SJSA1 (cell line): ENCODE measurements around the gene TPPP2. TPM values are rescaled to one million over a fixed set of nuclear protein-coding genes. Genes with fewer than 3 reads are reported as not detected.
A peak's percentile ranks its signal among the peaks of the same experiment; 100 is the strongest.
"Not testable (repeated sequence)": the region's sequence is repeated elsewhere in the genome, so short reads cannot be mapped to it uniquely, and the experiment has no call there.

Experiments used
- DNase-seq, 2 experiments: peaks; one replicate each; pipeline ENCODE4 v3.0.0-alpha.2; 2015 to 2020; ENCODE audit warnings: low spot score in 2 of 2, low read depth in 1 of 2
- H3K27ac ChIP-seq: fragments of 250-450 bp; sonication (Bioruptor Pico); 2 replicates; pipeline ENCODE4 v1.5.1; 2020; ENCODE audit warnings: mild to moderate bottlenecking, moderate library complexity
- H3K27me3 ChIP-seq: fragments of 250-450 bp; sonication (Bioruptor Pico); replicated peaks from 2 replicates; pipeline ENCODE4 v1.5.1; 2020; ENCODE audit warnings: mild to moderate bottlenecking, moderate library complexity
- H3K36me3 ChIP-seq: fragments of 250-450 bp; sonication (Bioruptor Pico); 2 replicates; pipeline ENCODE4 v1.5.1; 2020; ENCODE audit warnings: mild to moderate bottlenecking
- H3K4me1 ChIP-seq: fragments of 250-450 bp; sonication (Bioruptor Pico); replicated peaks from 2 replicates; pipeline ENCODE4 v1.6.1; 2021; ENCODE audit warnings: mild to moderate bottlenecking
- H3K4me3 ChIP-seq: fragments of 250-450 bp; sonication (Bioruptor Pico); 2 replicates; pipeline ENCODE4 v1.5.1; 2020; ENCODE audit warnings: mild to moderate bottlenecking
- H3K9me3 ChIP-seq: fragments of 250-450 bp; sonication (Bioruptor Pico); replicated peaks from 2 replicates; pipeline ENCODE4 v1.5.1; 2020; ENCODE audit warnings: mild to moderate bottlenecking
- total RNA-seq: library from RNA; depleted of rRNA; stranded (reverse); fragments of >200 nt; shearing (Covaris generic); gene quantifications from 2 replicates; pipeline ENCODE4 v1.2.3, GENCODE V29; 2014; rRNA removed

Gene TPPP2
- not detected in 2 replicates for total RNA-seq

DNA sequence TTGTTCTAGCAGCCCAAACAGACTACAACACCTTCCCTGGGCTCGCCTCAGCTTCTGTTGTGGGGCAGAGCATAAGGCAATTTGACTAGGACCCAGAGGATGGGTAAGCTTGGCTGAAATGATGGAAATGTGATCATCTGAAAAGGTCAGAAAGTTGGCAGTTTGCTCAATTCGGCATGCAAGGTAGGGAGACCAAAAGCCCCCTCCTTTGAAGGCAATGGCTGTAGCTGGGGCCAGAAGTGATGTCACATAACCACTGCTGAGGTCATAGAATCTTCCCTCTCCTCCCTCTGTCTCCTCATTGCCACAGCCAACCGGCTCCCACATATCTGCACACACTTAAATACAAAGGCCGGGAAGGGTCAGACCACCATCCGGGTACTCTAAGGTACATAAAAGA lies at the start of gene TPPP2:
TPPP2 (plus strand) TSS at position 301 of the 400 bp plus-strand sequence. CDS start 365 bp downstream, outside the sequence.
- H3K4me3 ChIP-seq: no peak within 1 kb of the TSS
- no peaks in the 10 kb centered on the region for H3K36me3 ChIP-seq
- H3K27ac ChIP-seq: no peak within 1 kb of the TSS
- no peak for DNase-seq
- H3K4me1 ChIP-seq: no peaks in the 10 kb centered on the region
- H3K27me3 ChIP-seq: peaks cover 10% of the 10 kb centered on the region
- no peaks in the 10 kb centered on the region for H3K9me3 ChIP-seq

DNA sequence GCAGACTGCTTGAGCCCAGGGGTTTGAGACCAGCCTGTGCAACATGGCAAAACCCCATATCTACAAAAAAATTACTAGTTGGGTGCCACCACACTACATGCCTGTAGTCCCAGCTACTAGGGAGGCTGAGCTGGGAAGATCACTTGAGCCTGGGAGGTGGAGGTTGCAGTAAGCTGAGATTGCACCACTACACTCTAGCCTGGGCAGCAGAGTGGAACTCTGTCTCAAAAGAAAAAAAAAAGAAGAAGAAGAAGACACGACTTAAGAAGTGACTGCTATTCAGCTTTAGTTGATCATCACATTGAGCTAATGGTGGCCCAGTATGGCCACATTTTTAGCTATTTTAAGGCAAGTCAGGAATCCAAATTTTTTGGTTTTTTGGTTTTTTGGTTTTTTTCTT lies 49.1 kb upstream of the TPPP2 start:
- no peak overlapping the region for H3K4me3 ChIP-seq
- DNase-seq: no peak
- H3K4me1 ChIP-seq: no peaks in the 10 kb centered on the region
- no peaks in the 10 kb centered on the region for H3K9me3 ChIP-seq
- no peaks in the 10 kb centered on the region for H3K36me3 ChIP-seq
- H3K27me3 ChIP-seq: no peaks in the 10 kb centered on the region
- no peak overlapping the region for H3K27ac ChIP-seq

DNA sequence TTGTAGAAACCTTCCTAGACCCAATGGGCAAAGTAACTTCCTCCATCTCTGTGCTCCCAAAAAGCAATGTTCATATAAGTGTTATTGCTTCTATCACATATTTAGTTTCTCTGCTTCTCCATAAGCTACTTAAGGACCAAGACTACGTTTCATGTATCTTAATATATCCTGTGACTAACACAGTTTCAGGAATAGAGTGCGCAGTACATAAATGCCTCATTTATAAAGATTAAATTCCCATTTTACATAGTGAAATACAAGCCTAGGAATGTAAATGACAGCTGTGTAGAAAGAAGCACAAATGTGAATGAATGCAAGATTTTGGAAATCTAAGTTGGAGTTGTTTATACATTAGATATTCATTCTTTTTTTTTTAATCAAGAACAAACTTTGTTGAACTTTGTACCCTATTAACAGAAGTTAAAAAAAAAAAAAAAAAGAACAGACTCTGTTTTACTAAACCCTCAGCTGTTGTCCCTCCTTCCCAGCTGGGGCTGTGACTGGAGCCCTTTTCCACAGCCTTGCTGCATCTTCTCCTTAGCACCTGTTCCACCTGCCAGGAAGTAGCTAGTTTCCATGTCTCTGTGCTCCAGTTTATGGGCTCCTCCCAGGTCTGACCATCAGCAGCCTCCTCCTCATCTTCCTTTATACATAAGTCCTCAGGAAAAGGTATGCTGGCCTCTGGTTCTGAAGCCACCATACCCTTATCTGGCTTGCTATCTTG lies 47.2 kb upstream of the TPPP2 start:
- H3K36me3 ChIP-seq: no peaks in the 10 kb centered on the region
- H3K27me3 ChIP-seq: no peaks in the 10 kb centered on the region
- H3K27ac ChIP-seq: no peak overlapping the region
- H3K4me3 ChIP-seq: no peak overlapping the region
- no peak for DNase-seq
- no peaks in the 10 kb centered on the region for H3K9me3 ChIP-seq
- peaks cover 13% of the 10 kb centered on the region for H3K4me1 ChIP-seq

DNA sequence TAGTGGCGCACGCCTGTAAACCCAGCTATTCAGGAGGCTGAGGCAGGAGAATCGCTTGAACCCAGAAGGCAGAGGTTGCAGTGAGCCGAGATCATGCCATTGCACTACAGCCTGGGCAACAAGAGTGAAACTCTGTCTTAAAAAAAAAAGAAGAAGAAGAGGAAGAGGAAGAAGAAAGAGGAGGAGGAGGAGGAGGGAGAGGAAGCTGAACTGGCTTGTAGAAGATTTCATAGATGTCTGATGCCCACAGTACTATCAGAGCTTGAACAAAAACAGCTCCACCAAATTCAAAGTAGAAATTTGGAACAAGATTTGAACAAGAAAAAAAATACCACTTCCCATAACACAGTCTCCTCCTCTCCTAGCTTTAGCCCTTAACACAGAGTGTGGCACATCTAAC lies 44.4 kb upstream of the TPPP2 start:
- H3K27me3 ChIP-seq, H3K27ac ChIP-seq, DNase-seq, H3K4me3 ChIP-seq, H3K36me3 ChIP-seq, H3K9me3 ChIP-seq: not testable (repeated sequence)
- H3K4me1 ChIP-seq: peaks cover 22% of the 10 kb centered on the region

DNA sequence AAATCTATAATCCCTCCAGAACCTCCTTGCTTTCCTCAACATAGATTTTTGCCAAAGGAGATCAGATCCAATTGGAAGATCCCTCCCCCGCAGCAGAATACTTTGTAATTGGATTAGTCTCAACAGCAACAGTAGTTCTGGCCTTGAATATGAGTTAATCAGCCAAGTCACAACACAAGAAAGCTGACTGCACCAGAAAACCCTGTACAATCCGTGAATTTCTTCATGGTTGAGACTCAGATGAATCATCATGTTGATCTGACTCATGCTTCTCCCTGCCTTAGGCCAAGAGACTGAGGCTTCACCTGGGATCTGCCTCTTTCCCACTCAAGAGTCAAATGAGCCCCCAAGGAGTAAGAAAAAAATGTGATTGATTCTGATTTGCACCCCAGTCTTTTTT lies 43.2 kb upstream of the TPPP2 start:
- Histone ChIP-seq H3K27ac (peak overlapping the region; percentile 26; the same call in 1 of the 2 replicates), H3K27me3 (no peaks in the 10 kb centered on the region), H3K4me3 (no peak overlapping the region), H3K9me3 (no peaks in the 10 kb centered on the region), H3K4me1 (peaks cover 28% of the 10 kb centered on the region), H3K36me3 (peaks cover 8% of the 10 kb centered on the region)
- peak; percentile 45 to 62 for DNase-seq

DNA sequence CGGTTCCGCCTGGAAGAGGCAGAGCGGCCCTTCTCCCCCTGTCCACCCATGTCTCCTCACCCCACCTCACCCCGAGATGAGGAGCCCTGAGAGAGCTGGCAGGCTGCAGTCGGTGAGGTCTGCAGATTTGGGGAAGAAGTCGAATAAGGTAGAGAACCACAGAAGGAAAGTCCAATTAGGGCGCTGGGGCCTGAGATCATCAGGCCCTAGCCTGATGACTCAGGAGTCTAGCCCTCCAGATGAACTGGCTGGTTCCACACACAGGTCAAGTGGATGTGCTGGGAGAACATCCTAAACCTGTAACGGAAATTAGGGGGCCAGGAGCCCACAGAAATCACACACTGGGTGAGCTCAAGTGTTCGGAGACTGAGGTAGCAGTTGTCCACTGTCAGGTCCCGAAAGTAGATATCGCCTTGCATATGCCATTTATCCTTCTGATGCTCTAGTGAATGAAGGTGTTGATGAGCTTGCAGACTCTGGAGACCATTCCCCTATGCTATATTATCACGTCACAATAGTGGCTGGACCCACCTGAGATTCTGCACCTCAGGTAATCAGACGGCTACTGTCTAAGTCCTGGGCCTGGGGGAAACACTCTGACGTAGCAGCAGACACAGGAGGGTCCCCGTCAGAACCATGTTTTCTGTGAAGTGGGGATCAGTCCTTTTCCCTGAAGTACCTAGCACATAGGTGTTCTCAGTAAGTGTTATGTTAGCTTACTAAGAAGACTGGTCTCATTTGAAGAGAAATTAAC lies 41.1 kb upstream of the TPPP2 start:
- H3K36me3 ChIP-seq: peaks cover 27% of the 10 kb centered on the region
- H3K27ac ChIP-seq: peak overlapping the region; percentile 86
- peak overlapping the region; percentile 68 for H3K4me3 ChIP-seq
- peaks cover 28% of the 10 kb centered on the region for H3K4me1 ChIP-seq
- no peaks in the 10 kb centered on the region for H3K9me3 ChIP-seq
- no peaks in the 10 kb centered on the region for H3K27me3 ChIP-seq
- DNase-seq: no peak

DNA sequence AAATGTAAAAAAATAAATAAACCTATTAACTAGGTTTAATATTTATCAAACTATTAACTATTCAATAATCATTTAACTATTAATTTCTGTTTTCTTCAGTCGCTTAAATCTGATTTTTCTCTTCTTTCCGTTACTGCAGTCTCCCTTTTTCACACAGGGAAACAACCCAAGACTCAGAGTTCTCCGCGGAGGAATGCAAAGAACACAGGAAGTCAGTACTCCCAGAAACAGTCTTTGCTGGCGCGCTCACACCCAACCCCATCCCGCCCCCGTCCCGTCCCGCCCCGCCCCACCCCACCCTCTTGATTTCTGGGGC lies 40.6 kb upstream of the TPPP2 start:
- no peaks in the 10 kb centered on the region for H3K27me3 ChIP-seq
- H3K4me1 ChIP-seq: peaks cover 28% of the 10 kb centered on the region
- H3K9me3 ChIP-seq: no peaks in the 10 kb centered on the region
- no peak for DNase-seq
- peak overlapping the region; percentile 68 for H3K4me3 ChIP-seq
- peak overlapping the region; percentile 86 for H3K27ac ChIP-seq
- H3K36me3 ChIP-seq: peaks cover 31% of the 10 kb centered on the region

DNA sequence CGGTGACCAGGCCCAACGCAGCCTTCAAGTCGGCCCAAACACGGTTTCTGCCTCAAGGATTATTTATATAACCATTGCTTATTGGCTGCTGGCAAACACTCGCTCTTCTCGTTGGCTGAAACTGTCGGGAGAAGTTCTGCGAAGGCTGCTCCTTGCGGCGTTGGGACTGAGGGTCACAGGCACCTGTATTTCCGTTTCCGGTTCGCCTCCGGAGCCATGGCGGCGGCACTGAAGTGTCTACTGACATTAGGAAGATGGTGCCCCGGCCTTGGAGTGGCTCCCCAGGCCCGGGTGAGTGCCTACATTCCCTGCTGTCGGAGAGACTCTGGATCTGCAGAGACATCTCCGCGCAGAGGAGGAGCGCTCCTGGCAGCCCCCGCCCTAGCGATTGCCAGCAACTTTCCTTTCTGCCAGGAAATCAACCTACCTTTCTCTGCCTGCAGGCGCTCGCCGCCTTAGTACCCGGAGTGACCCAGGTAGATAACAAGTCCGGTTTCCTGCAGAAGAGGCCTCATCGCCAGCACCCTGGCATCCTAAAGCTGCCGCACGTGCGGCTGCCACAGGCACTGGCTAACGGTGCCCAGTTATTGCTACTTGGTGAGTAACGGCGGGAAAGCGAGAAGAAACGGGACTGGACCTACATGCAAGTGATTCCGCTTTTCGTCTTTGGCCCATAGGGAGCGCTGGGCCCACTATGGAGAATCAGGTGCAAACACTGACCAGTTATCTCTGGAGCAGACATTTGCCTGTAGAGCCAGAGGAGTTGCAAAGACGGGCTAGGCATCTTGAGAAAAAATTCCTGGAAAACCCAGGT lies 40.0 kb upstream of the TPPP2 start, which contains the start of gene METTL17:
METTL17 (plus strand) TSS at position 194 of the 814 bp plus-strand sequence; CDS start at position 217, 23 bp downstream.
- Histone ChIP-seq H3K27me3 (no peaks in the 10 kb centered on the region), H3K27ac (peak within 1 kb of the TSS; percentile 86), H3K9me3 (no peaks in the 10 kb centered on the region), H3K4me3 (peak within 1 kb of the TSS; percentile 68), H3K4me1 (peaks cover 28% of the 10 kb centered on the region), H3K36me3 (peaks cover 36% of the 10 kb centered on the region)
- DNase-seq: peak; percentile 91 to 94

DNA sequence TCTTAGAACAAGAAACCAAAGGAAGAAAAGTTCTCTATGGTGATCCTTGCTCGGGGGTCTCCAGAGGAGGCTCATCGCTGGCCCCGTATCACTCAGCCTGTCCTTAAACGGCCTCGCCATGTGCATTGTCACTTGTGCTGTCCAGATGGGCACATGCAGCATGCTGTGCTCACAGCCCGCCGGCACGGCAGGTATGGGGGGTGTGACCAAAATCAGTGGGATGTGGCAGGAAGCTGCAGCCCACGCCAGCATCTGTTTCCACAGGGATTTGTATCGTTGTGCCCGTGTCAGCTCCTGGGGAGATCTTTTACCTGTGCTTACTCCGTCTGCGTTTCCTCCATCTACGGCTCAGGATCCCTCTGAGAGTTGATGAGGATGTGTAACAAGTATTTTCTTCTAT lies 33.5 kb upstream of the TPPP2 start:
- H3K9me3 ChIP-seq: no peaks in the 10 kb centered on the region
- H3K27me3 ChIP-seq: no peaks in the 10 kb centered on the region
- H3K4me1 ChIP-seq: no peaks in the 10 kb centered on the region
- H3K27ac ChIP-seq: no peak overlapping the region
- peaks cover 49% of the 10 kb centered on the region for H3K36me3 ChIP-seq
- no peak for DNase-seq
- H3K4me3 ChIP-seq: no peak overlapping the region

DNA sequence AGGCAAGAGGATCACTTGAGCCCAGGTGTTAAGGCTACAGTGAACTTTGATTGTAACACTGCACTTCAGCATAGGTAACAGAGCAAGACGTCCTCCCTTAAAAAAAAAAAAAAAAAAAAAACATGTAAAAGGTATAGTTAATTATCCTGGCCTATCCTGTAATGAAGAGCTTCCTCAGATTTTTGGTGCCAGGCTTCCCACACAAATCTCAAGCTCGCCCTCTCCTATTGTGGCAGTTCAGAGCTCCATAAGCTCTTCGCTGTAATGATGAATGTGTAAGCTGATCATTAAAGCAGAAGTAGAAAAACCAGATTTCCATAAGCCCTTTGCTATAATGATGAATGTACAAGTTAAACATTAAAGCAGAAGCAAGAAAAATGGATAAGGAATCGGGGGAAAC lies 32.9 kb upstream of the TPPP2 start:
- Histone ChIP-seq H3K27ac (no peak overlapping the region), H3K36me3 (peaks cover 43% of the 10 kb centered on the region), H3K27me3 (no peaks in the 10 kb centered on the region), H3K4me3 (no peak overlapping the region), H3K9me3 (no peaks in the 10 kb centered on the region), H3K4me1 (no peaks in the 10 kb centered on the region)
- DNase-seq: no peak

DNA sequence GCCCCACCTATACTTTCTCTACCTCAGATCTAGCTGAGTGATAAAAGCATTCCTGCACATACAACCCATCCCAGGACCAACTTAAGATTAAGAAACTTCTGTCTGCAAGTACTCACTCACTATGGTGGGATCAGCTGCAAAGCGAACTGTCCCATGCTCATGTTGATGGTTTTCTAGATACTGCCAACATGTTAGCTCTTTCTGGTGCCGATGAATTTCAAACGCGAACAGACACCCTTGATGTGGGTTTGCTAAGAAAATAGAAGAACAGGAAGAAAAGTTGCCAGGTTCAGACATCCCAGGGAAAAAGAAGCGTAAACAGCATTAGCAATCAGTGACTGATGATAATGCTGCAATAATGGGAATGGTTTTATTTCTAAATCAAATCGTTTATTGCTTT lies 32.5 kb upstream of the TPPP2 start:
- no peak for DNase-seq
- H3K9me3 ChIP-seq: no peaks in the 10 kb centered on the region
- peaks cover 39% of the 10 kb centered on the region for H3K36me3 ChIP-seq
- no peaks in the 10 kb centered on the region for H3K27me3 ChIP-seq
- H3K27ac ChIP-seq: no peak overlapping the region
- H3K4me3 ChIP-seq: no peak overlapping the region
- no peaks in the 10 kb centered on the region for H3K4me1 ChIP-seq

DNA sequence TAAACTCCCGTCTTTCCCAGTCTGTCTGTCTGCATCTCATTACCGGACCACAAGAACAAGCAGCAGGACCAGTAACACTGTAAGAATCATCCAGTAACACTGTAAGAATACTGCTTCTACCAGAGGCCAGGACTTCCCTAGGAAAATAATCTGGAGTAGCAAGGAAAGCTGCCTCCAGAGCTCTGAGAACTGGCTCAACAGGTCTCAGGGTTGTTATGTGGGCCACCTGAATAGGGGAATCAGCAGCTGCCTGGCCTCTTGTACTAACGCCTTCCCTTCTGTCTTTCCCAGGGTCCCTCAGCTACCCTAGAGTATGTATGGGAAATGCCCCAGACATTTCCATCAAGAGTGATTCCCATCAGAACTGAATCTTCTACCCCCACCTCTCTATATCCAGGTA lies 31.9 kb upstream of the TPPP2 start:
- peaks cover 33% of the 10 kb centered on the region for H3K36me3 ChIP-seq
- H3K4me1 ChIP-seq: no peaks in the 10 kb centered on the region
- no peaks in the 10 kb centered on the region for H3K9me3 ChIP-seq
- no peak overlapping the region for H3K4me3 ChIP-seq
- no peak overlapping the region for H3K27ac ChIP-seq
- H3K27me3 ChIP-seq: no peaks in the 10 kb centered on the region
- no peak for DNase-seq

DNA sequence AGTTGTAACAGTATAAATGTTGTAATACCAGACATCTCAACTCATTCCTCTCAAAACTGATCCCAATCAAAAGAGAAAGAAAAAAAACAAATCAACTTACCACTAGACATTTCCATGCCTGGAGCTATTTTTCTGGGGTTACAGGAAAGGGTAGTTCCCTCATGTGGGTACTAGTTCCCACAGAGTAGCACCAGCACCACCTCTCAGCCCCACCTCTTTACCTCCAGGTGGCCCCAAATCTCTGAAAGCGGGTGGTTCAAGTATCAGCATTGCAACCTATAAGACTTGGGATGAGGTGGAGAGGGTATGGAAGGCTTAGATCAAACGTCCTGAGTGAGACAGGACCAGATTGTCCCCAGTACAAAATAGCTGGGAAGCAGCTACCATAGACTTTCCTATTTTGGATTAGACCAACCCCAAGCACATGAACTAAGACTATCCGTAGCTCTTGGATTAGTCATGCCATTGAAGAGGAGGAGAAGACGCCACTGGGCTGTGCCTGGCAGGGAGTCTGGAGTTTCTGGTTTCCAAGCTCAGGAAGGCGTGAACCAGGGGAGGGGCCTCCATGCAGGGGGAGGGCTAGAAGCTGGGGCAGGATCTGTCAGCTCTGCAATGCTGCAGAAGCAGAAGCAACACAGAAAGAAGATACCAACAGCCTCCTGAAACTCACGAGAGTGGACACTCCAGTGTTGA lies 31.2 kb upstream of the TPPP2 start, which contains the start of gene SLC39A2:
SLC39A2 (plus strand) TSS at position 620 of the 693 bp plus-strand sequence. CDS start 154 bp downstream, outside the sequence.
- no peak for DNase-seq
- H3K27me3 ChIP-seq: no peaks in the 10 kb centered on the region
- H3K27ac ChIP-seq: no peak within 1 kb of the TSS
- H3K4me3 ChIP-seq: no peak within 1 kb of the TSS
- H3K9me3 ChIP-seq: no peaks in the 10 kb centered on the region
- H3K36me3 ChIP-seq: peaks cover 28% of the 10 kb centered on the region
- no peaks in the 10 kb centered on the region for H3K4me1 ChIP-seq
